ENCODE data around the gene ZNF10. TPM values are rescaled to one million over a fixed set of nuclear protein-coding genes. Genes with fewer than 3 reads are reported as not detected.

The ZNF10 gene
- total RNA-seq, 6 experiments from 2014 or later, result 3.1 to 5.3 (median 3.8) TPM

GRCh38 chr12:133129368-133130037 lies 924 bp upstream of the ZNF10 start:
- ATAC-seq (peak in 3 of 4 donors; percentile 6 to 20 (median 12)), DNase-seq (peak in 1 of 3 donors; percentile 16)
- Histone ChIP-seq H3K4me1 (no peaks in the 10 kb centered on the region), H3K27me3 (no peaks in the 10 kb centered on the region), H3K4me3 (peak overlapping the region; percentile 69 to 90 (median 80)), H3K9me3 (peaks cover 0 to 35% (median 20%) of the 10 kb centered on the region in 4 donors), H3K36me3 (peaks cover 0 to 2% (median 0%) of the 10 kb centered on the region in 4 donors), H3K27ac (peak overlapping the region; percentile 85 to 98 (median 93))
- intact Hi-C loops (cut with DNase I), result no loop called here
- TF ChIP-seq, protein P1, sequence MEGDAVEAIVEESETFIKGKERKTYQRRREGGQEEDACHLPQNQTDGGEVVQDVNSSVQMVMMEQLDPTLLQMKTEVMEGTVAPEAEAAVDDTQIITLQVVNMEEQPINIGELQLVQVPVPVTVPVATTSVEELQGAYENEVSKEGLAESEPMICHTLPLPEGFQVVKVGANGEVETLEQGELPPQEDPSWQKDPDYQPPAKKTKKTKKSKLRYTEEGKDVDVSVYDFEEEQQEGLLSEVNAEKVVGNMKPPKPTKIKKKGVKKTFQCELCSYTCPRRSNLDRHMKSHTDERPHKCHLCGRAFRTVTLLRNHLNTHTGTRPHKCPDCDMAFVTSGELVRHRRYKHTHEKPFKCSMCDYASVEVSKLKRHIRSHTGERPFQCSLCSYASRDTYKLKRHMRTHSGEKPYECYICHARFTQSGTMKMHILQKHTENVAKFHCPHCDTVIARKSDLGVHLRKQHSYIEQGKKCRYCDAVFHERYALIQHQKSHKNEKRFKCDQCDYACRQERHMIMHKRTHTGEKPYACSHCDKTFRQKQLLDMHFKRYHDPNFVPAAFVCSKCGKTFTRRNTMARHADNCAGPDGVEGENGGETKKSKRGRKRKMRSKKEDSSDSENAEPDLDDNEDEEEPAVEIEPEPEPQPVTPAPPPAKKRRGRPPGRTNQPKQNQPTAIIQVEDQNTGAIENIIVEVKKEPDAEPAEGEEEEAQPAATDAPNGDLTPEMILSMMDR (IDR thresholded peaks at IDR 0.05), result no peak
- no peak for TF ChIP-seq POLR2A (IDR thresholded peaks at IDR 0.05)
- WGBS (ENCODE audit: insufficient coverage, low coverage, low lambda C conversion rate, missing lambda C conversion rate), result 36% methylated on average over 9 of the region's 26 CpGs

DNA sequence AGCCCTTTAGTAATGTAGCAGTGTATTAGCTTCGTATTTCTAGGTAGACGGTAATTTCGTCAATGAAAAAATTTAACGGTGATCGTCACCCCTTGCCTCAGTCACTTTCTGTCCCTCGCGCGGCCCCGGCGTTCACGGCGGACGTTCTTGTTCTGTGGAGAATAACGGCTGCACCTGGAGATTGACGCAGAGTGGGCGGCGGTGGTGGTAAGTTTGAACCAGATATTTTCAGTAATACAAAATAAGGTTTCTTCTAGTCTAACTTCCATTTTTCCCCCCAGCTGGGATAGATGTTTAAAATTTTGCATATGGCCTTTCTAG lies 341 bp downstream of the ZNF10 start:
- H3K9me3 ChIP-seq, result peaks cover 0 to 27% (median 15%) of the 10 kb centered on the region in 4 donors
- peaks cover 0 to 5% (median under 1%) of the 10 kb centered on the region in 4 donors for H3K36me3 ChIP-seq
- peak in 3 of 4 donors; percentile 4 to 16 (median 5) for ATAC-seq
- WGBS (ENCODE audit: insufficient coverage, low coverage, low lambda C conversion rate, missing lambda C conversion rate), result under 1% methylated on average over 17 of the region's 17 CpGs
- TF ChIP-seq POLR2A (IDR thresholded peaks at IDR 0.05), result no peak
- TF ChIP-seq, protein P1 (IDR thresholded peaks at IDR 0.05), result no peak
- DNase-seq, result peak; percentile 52 to 59 (median 53)
- H3K4me1 ChIP-seq, result no peaks in the 10 kb centered on the region
- peak overlapping the region; percentile 85 to 98 (median 93) for H3K27ac ChIP-seq
- intact Hi-C loops (cut with DNase I), result no loop called here
- H3K27me3 ChIP-seq, result no peaks in the 10 kb centered on the region
- peak overlapping the region; percentile 69 to 90 (median 80) for H3K4me3 ChIP-seq

GRCh38 chr12:133135747-133136146 lies 5.3 kb downstream of the ZNF10 start:
- Histone ChIP-seq H3K36me3 (peaks cover 0 to 14% (median 6%) of the 10 kb centered on the region in 4 donors), H3K4me3 (no peak overlapping the region), H3K27me3 (no peaks in the 10 kb centered on the region), H3K9me3 (peaks cover 0 to 37% (median 6%) of the 10 kb centered on the region in 4 donors), H3K27ac (no peak overlapping the region), H3K4me1 (no peaks in the 10 kb centered on the region)
- intact Hi-C loops (cut with DNase I), result no loop called here
- WGBS (ENCODE audit: insufficient coverage, low coverage, low lambda C conversion rate, missing lambda C conversion rate), result 100% methylated on average over 2 of the region's 2 CpGs
- DNase-seq (no peak), ATAC-seq (no peak)
- TF ChIP-seq, protein P1 (IDR thresholded peaks at IDR 0.05), result no peak
- TF ChIP-seq POLR2A (IDR thresholded peaks at IDR 0.05), result no peak

GRCh38 chr12:133145981-133146380 lies 15.6 kb downstream of the ZNF10 start:
- Histone ChIP-seq H3K36me3 (peaks cover 0 to 31% (median 10%) of the 10 kb centered on the region in 4 donors), H3K9me3 (peaks cover 0 to 54% (median 14%) of the 10 kb centered on the region in 4 donors), H3K27me3 (no peaks in the 10 kb centered on the region), H3K4me1 (no peaks in the 10 kb centered on the region), H3K4me3 (no peak overlapping the region), H3K27ac (no peak overlapping the region)
- DNase-seq (no peak), ATAC-seq (no peak)
- WGBS (ENCODE audit: insufficient coverage, low coverage, low lambda C conversion rate, missing lambda C conversion rate), result 100% methylated on average over 1 of the region's 2 CpGs
- intact Hi-C loops (cut with DNase I), result no loop called here
- TF ChIP-seq, protein P1 (IDR thresholded peaks at IDR 0.05), result no peak
- TF ChIP-seq POLR2A (IDR thresholded peaks at IDR 0.05), result no peak
